Peyer's patch (tissue), 4 donors: ENCODE measurements around the gene PKP1. TPM values are rescaled to one million over a fixed set of nuclear protein-coding genes. Genes with fewer than 3 reads are reported as not detected.

Experiments
- DNase-seq, 3 donors: peaks; one replicate each; pipeline ENCODE4 v3.0.0-alpha.2; 2017 to 2019
- H3K27ac ChIP-seq, 4 donors: fragments of 200-600 bp; sonication (generic); one replicate each; pipeline ENCODE4 v1.5.1; 2016 to 2019
- H3K27me3 ChIP-seq, 2 donors: fragments of 200-600 bp; sonication (generic); one replicate each; pipeline ENCODE4 v1.5.1; 2019
- H3K36me3 ChIP-seq, 3 donors: fragments of 200-600 bp; sonication (generic); one replicate each; pipeline ENCODE4 v1.5.1; 2016 to 2019
- H3K4me1 ChIP-seq, 4 donors: fragments of 200-600 bp; sonication (generic); one replicate each; pipeline ENCODE4 v1.5.1; 2016 to 2019
- H3K4me3 ChIP-seq, 4 donors: fragments of 200-600 bp; sonication (generic); 1 replicate in 3 of 4; 2 replicates in 1 of 4; pipeline ENCODE4 v1.5.1; 2016 to 2019; ENCODE audit warnings: mild to moderate bottlenecking in 1 of 4
- H3K9me3 ChIP-seq, 4 donors: fragments of 200-600 bp; sonication (generic); one replicate each; pipeline ENCODE4 v1.5.1; 2016 to 2019; ENCODE audit warnings: mild to moderate bottlenecking in 1 of 4
- CTCF ChIP-seq, 6 experiments: fragments of 450-650 bp in 4 of 6; fragments of 200-600 bp in 2 of 6; sonication (generic) in 1 of 6; IDR thresholded peaks; one replicate each; pipeline ENCODE4 v1.5.1; 2017 to 2019; ENCODE audit warnings: antibody characterized with exemption in 6 of 6, mild to moderate bottlenecking in 3 of 6, moderate library complexity in 1 of 6
- POLR2A ChIP-seq, 2 donors: fragments of 450-650 bp; IDR thresholded peaks; one replicate each; pipeline ENCODE4 v1.5.1; 2017; ENCODE audit warnings: antibody characterized with exemption in 2 of 2, mild to moderate bottlenecking in 2 of 2, moderate library complexity in 2 of 2
- total RNA-seq, 4 donors: library from RNA; depleted of rRNA; stranded (reverse); fragments of >200 nt; gene quantifications; one replicate each; pipeline ENCODE4 v1.1.0, GENCODE V29; 2016

Gene PKP1
- total RNA-seq, 4 donors from 2014 or later: 0.54 to 11.6 (median 1.4) TPM

GRCh38 chr1:201379733-201380242 lies 96.5 kb downstream of the PKP1 start:
- no peak for TF ChIP-seq POLR2A (IDR thresholded peaks at IDR 0.05)
- TF ChIP-seq CTCF (IDR thresholded peaks at IDR 0.05): no peak
- Histone ChIP-seq H3K36me3 (peaks cover 0 to 10% (median 0%) of the 10 kb centered on the region in 3 donors), H3K27me3 (no peaks in the 10 kb centered on the region), H3K27ac (no peak overlapping the region), H3K4me1 (no peaks in the 10 kb centered on the region), H3K4me3 (no peak overlapping the region), H3K9me3 (no peaks in the 10 kb centered on the region)
- no peak for DNase-seq

GRCh38 chr1:201381130-201381529 lies 97.8 kb downstream of the PKP1 start:
- Histone ChIP-seq H3K4me3 (no peak overlapping the region), H3K9me3 (no peaks in the 10 kb centered on the region), H3K4me1 (no peaks in the 10 kb centered on the region), H3K36me3 (peaks cover 0 to 22% (median 0%) of the 10 kb centered on the region in 3 donors), H3K27me3 (no peaks in the 10 kb centered on the region), H3K27ac (no peak overlapping the region)
- TF ChIP-seq POLR2A (IDR thresholded peaks at IDR 0.05): no peak
- no peak for TF ChIP-seq CTCF (IDR thresholded peaks at IDR 0.05)
- DNase-seq: no peak

Other genes with a start within 250 kb of the PKP1 start
- gene CACNA1S, start 171.1 kb upstream of the PKP1 start, total RNA-seq: not detected
- gene ASCL5, start 156.3 kb upstream of the PKP1 start, total RNA-seq: not detected
- gene TMEM9, start 129.0 kb upstream of the PKP1 start, total RNA-seq: 10 to 100 TPM; 20.6 to 32.3 (median 27.1) TPM
- not detected for gene IGFN1, start 92.7 kb upstream of the PKP1 start, total RNA-seq
- gene TNNT2, start 94.2 kb downstream of the PKP1 start, total RNA-seq: 1 to 10 TPM in 1 of 4 donors, under 1 TPM in 1, not detected in 2; 0.40 to 3.7 TPM
- 100 to 1,000 TPM; 106 to 224 (median 192) TPM for gene LAD1, start 115.8 kb downstream of the PKP1 start, total RNA-seq
- gene TNNI1, start 138.2 kb downstream of the PKP1 start, total RNA-seq: under 1 TPM in 1 of 4 donors, not detected in 3; 0.13 TPM
- 10 to 100 TPM in 1 of 4 donors, 1 to 10 TPM in 3; 4.4 to 43.7 (median 5.2) TPM for gene PHLDA3, start 185.7 kb downstream of the PKP1 start, total RNA-seq
- 100 to 1,000 TPM; 139 to 306 (median 160) TPM for gene CSRP1, start 223.6 kb downstream of the PKP1 start, total RNA-seq